ENCODE measurements around the gene CYP4F11.
"Not testable (repeated sequence)": the region's sequence is repeated elsewhere in the genome, so short reads cannot be mapped to it uniquely, and the experiment has no call there.

The CYP4F11 gene

GRCh38 chr19:15919243-15919642 is 15.1 kb downstream of the CYP4F11 start:
- no peak for DNase-seq

- DNase-seq: no peak
Measured at GRCh38 chr19:15915109-15915508, 19.2 kb downstream of the CYP4F11 start.

GRCh38 chr19:15913830-15914229 is 20.5 kb downstream of the CYP4F11 start:
- no peak for DNase-seq

GRCh38 chr19:15913384-15913783 is 20.9 kb downstream of the CYP4F11 start:
- no peak for DNase-seq

GRCh38 chr19:15911599-15912235 is 22.6 kb downstream of the CYP4F11 start:
- no peak for DNase-seq

- DNase-seq: no peak
Measured at GRCh38 chr19:15905026-15905425, 29.3 kb downstream of the CYP4F11 start.

GRCh38 chr19:15902898-15903297 is 31.4 kb downstream of the CYP4F11 start:
- not testable (repeated sequence) for DNase-seq

- DNase-seq: no peak
Measured at GRCh38 chr19:15902254-15902653, 32.1 kb downstream of the CYP4F11 start.

- DNase-seq: no peak
Measured at GRCh38 chr19:15900504-15900903, 33.8 kb downstream of the CYP4F11 start.

GRCh38 chr19:15900032-15900431 is 34.3 kb downstream of the CYP4F11 start:
- DNase-seq: not testable (repeated sequence)

- not testable (repeated sequence) for DNase-seq
Measured at GRCh38 chr19:15899561-15899960, 34.8 kb downstream of the CYP4F11 start.

GRCh38 chr19:15897738-15898276 is 36.5 kb downstream of the CYP4F11 start, which contains the start of gene CYP4F2:
CYP4F2 (minus strand) TSS chr19:15898074; CDS start chr19:15897611, 463 bp downstream.
- no peak for DNase-seq

GRCh38 chr19:15897026-15897737 is 37.1 kb downstream of the CYP4F11 start:
- DNase-seq: no peak

- no peak for DNase-seq
Measured at GRCh38 chr19:15895876-15896430, 38.4 kb downstream of the CYP4F11 start.

GRCh38 chr19:15894359-15894758 is 40.0 kb downstream of the CYP4F11 start:
- no peak for DNase-seq

GRCh38 chr19:15893477-15893876 is 40.9 kb downstream of the CYP4F11 start:
- no peak for DNase-seq

GRCh38 chr19:15892012-15892411 is 42.3 kb downstream of the CYP4F11 start:
- no peak for DNase-seq

- no peak for DNase-seq
Measured at GRCh38 chr19:15891434-15891833, 42.9 kb downstream of the CYP4F11 start.

GRCh38 chr19:15889339-15889738 is 45.0 kb downstream of the CYP4F11 start:
- DNase-seq: not testable (repeated sequence)

GRCh38 chr19:15885919-15886318 is 48.4 kb downstream of the CYP4F11 start:
- DNase-seq: no peak

- no peak for DNase-seq
Measured at GRCh38 chr19:15885167-15885566, 49.2 kb downstream of the CYP4F11 start.

- not testable (repeated sequence) for DNase-seq
Measured at GRCh38 chr19:15883329-15883728, 51.0 kb downstream of the CYP4F11 start.

- DNase-seq: no peak
Measured at GRCh38 chr19:15874821-15875474, 59.4 kb downstream of the CYP4F11 start.

Measured in activated CD4-positive, alpha-beta T cell treated with anti-CD3 and anti-CD28 coated beads, Interleukin-2, amount 50 U/mL, for 48 hours (primary cell).